Fibroblast of the conjunctiva (primary cell): ENCODE results near the gene APOBEC4.
A peak's percentile ranks its signal among the peaks of the same experiment; 100 is the strongest.

Source experiments
- DNase-seq: peaks from one replicate; pipeline ENCODE4 v3.0.0-alpha.2; 2010; ENCODE audit warnings: low read depth

APOBEC4 gene

DNA sequence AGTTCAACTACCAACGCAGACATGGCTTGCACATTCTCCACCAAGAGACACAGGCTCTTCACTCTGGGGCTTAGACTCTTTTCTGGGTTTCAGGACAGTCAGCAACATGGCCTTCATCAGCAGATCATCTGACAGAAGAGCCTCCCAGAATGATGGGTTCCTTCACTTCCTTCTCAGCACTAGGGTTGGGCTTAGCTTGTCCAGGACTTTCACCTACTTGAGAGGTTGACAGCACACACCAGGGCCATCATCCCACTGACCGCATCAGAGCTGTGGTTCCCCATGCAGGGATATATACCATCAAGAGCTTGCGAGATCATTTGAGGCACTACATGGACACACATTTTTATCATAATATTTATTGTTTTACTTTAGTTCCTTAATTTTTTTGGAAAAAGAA is 52.5 kb downstream of the APOBEC4 start:
- DNase-seq: no peak

DNA sequence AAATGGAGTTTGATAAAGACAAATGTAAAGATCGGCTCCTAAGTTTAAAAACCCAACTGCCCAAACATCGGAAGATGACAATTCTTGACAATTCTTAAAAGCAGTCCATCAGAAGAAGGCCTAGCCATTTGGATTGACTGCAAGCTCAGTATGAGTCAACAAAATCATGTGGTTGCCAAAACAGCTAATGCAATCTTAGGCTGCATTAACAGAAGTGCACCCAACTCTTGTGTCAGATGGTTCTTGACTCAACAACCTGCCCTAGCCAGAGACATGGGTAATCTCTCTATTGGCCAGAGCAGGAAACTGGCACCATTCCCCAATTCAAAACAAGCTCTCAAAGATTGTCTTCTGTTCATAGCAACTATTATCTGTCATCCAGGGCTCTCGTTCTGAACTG is 53.0 kb downstream of the APOBEC4 start:
- DNase-seq: peak; percentile 85

DNA sequence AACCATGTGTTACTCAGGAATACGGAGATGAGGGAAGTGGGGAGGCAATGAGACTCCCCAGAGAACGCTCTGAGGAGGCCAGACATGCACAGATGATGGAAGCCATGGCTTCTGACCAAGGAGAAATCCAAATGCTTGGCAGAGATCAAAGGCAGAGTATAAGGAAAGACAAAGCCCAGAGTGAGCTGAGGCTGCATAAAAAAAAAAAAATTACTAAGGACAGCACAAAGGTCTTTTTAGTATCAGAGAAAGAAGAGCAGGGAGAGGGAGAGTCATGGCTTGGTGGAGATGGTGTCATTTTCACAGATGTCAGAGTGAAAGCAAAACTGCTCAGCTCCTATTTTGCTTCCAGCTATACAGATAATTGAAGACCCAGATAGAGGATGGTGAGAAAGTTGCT is 54.7 kb downstream of the APOBEC4 start:
- no peak for DNase-seq

DNA sequence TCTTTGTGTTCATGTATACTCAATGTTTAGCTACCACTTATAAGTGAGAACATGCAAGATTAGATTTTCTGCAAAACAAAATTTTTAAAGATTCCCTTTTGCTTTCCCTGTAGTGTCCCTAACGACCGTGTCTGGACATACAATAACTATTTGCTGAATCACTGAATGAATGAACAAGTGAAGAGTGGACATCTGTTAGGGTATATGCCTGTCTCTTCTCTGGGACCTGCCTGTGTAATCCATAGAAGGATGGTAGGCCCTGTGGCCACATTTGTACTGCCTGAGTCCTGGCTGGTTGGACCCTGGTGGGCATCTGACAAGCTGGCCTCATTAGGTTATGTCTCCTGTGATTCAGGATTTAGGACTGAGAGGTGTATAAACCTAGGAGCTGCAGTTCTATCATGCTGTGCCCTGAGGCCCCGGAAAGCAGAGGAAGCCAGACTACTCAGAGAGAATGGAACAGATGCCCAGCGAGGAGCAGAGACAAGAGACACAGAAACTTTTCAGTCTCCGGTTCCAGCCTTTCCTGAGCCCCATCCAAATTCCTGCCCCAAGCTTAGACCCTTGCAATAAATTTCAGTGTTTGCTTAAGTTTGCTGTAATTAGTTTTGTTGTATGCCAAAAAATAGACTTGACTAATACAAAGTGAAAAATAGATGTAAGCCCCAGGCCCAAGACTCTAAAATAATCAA is 55.3 kb downstream of the APOBEC4 start:
- DNase-seq: no peak

DNA sequence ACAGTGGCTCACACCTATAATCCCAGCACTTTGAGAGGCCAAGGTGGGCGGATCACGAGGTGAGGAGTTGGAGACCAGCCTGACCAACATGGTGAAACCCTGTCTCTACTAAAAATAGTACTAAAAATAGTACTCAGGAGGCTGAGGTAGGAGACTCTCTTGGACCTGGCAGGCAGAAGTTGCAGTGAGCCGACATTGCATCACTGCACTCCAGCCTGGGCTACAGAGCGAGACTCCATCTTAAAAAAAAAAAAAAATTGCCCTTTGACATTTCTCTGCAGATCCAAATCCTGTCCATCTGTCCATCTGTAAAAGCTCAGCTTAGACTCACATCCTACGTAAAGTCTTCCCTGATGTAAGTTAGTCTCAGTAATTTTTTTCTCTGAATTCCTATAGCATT is 56.6 kb downstream of the APOBEC4 start:
- DNase-seq: no peak
